HepG2 (cell line): ENCODE results near the gene ARHGAP10. TPM values are rescaled to one million over a fixed set of nuclear protein-coding genes. Genes with fewer than 3 reads are reported as not detected.

ENCODE experiments used
- ATAC-seq: fragments of 200-7000 bp; cut with Tn5 transposase; 3 replicates; pipeline ENCODE4 v1.9.1; 2020; ENCODE audit warnings: mild to moderate bottlenecking, moderate library complexity
- BruUV-seq: library from RNA; stranded (reverse); fragments of 400-500 nt; replicated peaks from 2 replicates; lab custom pipeline; 2021; lab: Mats Ljungman, UMichigan
- CTCF ChIA-PET: fragments of 300-600 bp; formaldehyde crosslinking; extraction: SDS; loops from one replicate; lab custom pipeline; 2021; ENCODE audit warnings: low total read pairs, inconsistent platforms, low intra/inter-chr PET ratio; lab: Yijun Ruan, JAX
- POLR2A ChIA-PET: fragments of 350-600 bp; sonication (Branson Sonifier 250); formaldehyde crosslinking; loops from one replicate; lab custom pipeline; 2020; ENCODE audit warnings: antibody characterized with exemption, inconsistent platforms; lab: Yijun Ruan, JAX
- DNase-seq: peaks from one replicate; pipeline ENCODE4 v3.0.0-alpha.2; 2015; ENCODE audit warnings: low spot score
- FAIRE-seq: peaks from 3 replicates; lab custom pipeline; 2011; peaks lifted over from hg19 to GRCh38; lab: Jason Lieb, UNC
- H2AFZ ChIP-seq: one replicate; pipeline ENCODE4 v1.6.1; 2011; ENCODE audit warnings: low read length, inconsistent platforms
- H3K27ac ChIP-seq: fragments of 300-600 bp; 3 replicates; pipeline ENCODE4 v1.8.0; 2011; ENCODE audit warnings: mixed run types, mild to moderate bottlenecking, mixed read lengths, low read length, inconsistent platforms; ENCODE audit not compliant: insufficient read depth; ENCODE audit errors: extremely low read length
- H3K27me3 ChIP-seq, 2 experiments: fragments of 200-600 bp in 1 of 2; 2 replicates in 1 of 2; 3 replicates in 1 of 2; pipeline versions ENCODE4 v1.6.0 to v1.8.0; 2011; ENCODE audit warnings: low read length in 2 of 2, mild to moderate bottlenecking in 2 of 2, moderate library complexity in 2 of 2, inconsistent platforms in 1 of 2; ENCODE audit not compliant: insufficient read depth in 2 of 2, control insufficient read depth in 1 of 2
- H3K36me3 ChIP-seq, 2 experiments: fragments of 200-600 bp in 1 of 2; replicated peaks in 1 of 2; 2 replicates in 1 of 2; 3 replicates in 1 of 2; pipeline versions ENCODE4 v1.5.1 to v1.8.0; 2011; ENCODE audit warnings: low read length in 2 of 2, inconsistent platforms in 1 of 2; ENCODE audit not compliant: insufficient read depth in 2 of 2, control insufficient read depth in 1 of 2
- H3K4me1 ChIP-seq: 2 replicates; pipeline ENCODE4 v1.5.1; 2012; ENCODE audit warnings: low read length, inconsistent platforms; ENCODE audit not compliant: insufficient read depth
- H3K4me2 ChIP-seq: 2 replicates; pipeline ENCODE4 v1.6.0; 2011; ENCODE audit warnings: low read depth, low read length, inconsistent platforms
- H3K4me3 ChIP-seq, 3 experiments: fragments of 200-600 bp in 1 of 3; sonication (generic), shearing (Covaris generic) in 1 of 3; replicated peaks in 1 of 3; 2 replicates each; pipeline ENCODE4 v1.5.1; 2011 to 2016; ENCODE audit warnings: low read length in 3 of 3, inconsistent platforms in 2 of 3, low read depth in 2 of 3, mild to moderate bottlenecking in 2 of 3, control low read depth in 1 of 3, mixed read lengths in 1 of 3; ENCODE audit not compliant: insufficient read depth in 1 of 3
- H3K79me2 ChIP-seq: one replicate; pipeline ENCODE4 v1.6.1; 2011; ENCODE audit warnings: low read length, inconsistent platforms; ENCODE audit not compliant: insufficient read depth
- H3K9ac ChIP-seq: 2 replicates; pipeline ENCODE4 v1.6.0; 2011; ENCODE audit warnings: mild to moderate bottlenecking, low read depth, low read length, inconsistent platforms; ENCODE audit not compliant: insufficient read depth
- H3K9me3 ChIP-seq: 2 replicates; pipeline ENCODE4 v1.5.1; 2012; ENCODE audit warnings: mild to moderate bottlenecking, low read length
- H4K20me1 ChIP-seq: 2 replicates; pipeline ENCODE4 v1.6.0; 2011; ENCODE audit warnings: inconsistent platforms, mild to moderate bottlenecking, low read length, moderate library complexity; ENCODE audit not compliant: insufficient read depth
- ATAD3A ChIP-seq: sonication (generic); formaldehyde crosslinking; IDR thresholded peaks from 2 replicates; pipeline ENCODE4 v1.4.0; 2020; ENCODE audit warnings: missing genetic modification reagents
- BCL3 ChIP-seq: sonication (generic); formaldehyde crosslinking; IDR thresholded peaks from 2 replicates; pipeline ENCODE4 v1.5.1; 2020; ENCODE audit warnings: mild to moderate bottlenecking, missing genetic modification reagents, moderate library complexity
- ELF3 ChIP-seq: IDR thresholded peaks from 2 replicates; pipeline ENCODE4 v1.6.1; 2016; ENCODE audit warnings: missing genetic modification reagents, missing compliant biosample characterization
- FOXA3 ChIP-seq: IDR thresholded peaks from 2 replicates; pipeline ENCODE4 v1.6.1; 2016; ENCODE audit warnings: missing genetic modification reagents, missing compliant biosample characterization
- HDAC1 ChIP-seq: sonication (generic); formaldehyde crosslinking; IDR thresholded peaks from 2 replicates; pipeline ENCODE4 v1.5.1; 2020; ENCODE audit warnings: mild to moderate bottlenecking, missing genetic modification reagents
- HNRNPLL ChIP-seq: fragments of 200-400 bp; formaldehyde crosslinking; IDR thresholded peaks from 2 replicates; pipeline ENCODE4 v1.6.1; 2017; ENCODE audit warnings: mild to moderate bottlenecking, low read depth, low read length; ENCODE audit not compliant: poor library complexity, severe bottlenecking
- KLF16 ChIP-seq, 2 experiments: sonication (generic) in 1 of 2; formaldehyde crosslinking in 1 of 2; IDR thresholded peaks; 2 replicates each; pipeline versions ENCODE4 v1.6.1 to v1.8.0; 2016 to 2023; ENCODE audit warnings: missing genetic modification reagents in 2 of 2, missing compliant biosample characterization in 1 of 2
- LRRFIP1 ChIP-seq: sonication (generic); formaldehyde crosslinking; conservative IDR thresholded peaks from 2 replicates; pipeline ENCODE4 v1.4.0; 2020; ENCODE audit warnings: missing genetic modification reagents
- MAFK ChIP-seq, 2 experiments: IDR thresholded peaks in 1 of 2; conservative IDR thresholded peaks in 1 of 2; 2 replicates each; pipeline ENCODE4 v1.6.1; 2011; ENCODE audit warnings: improper control_type of control experiment in 2 of 2, low read length in 2 of 2
- NCOA5 ChIP-seq: sonication (generic); formaldehyde crosslinking; IDR thresholded peaks from 2 replicates; pipeline ENCODE4 v1.4.0; 2020; ENCODE audit warnings: missing genetic modification reagents
- NFRKB ChIP-seq: fragments of 450-650 bp; IDR thresholded peaks from 2 replicates; pipeline ENCODE4 v1.6.1; 2017
- NRL ChIP-seq: sonication (generic); formaldehyde crosslinking; IDR thresholded peaks from 2 replicates; pipeline ENCODE4 v1.5.0; 2020; ENCODE audit warnings: missing genetic modification reagents, mild to moderate bottlenecking, moderate library complexity, borderline replicate concordance
- ONECUT2 ChIP-seq: sonication (generic); formaldehyde crosslinking; IDR thresholded peaks from 2 replicates; pipeline ENCODE4 v1.4.0; 2020; ENCODE audit warnings: missing genetic modification reagents
- RNF219 ChIP-seq: sonication (generic); formaldehyde crosslinking; IDR thresholded peaks from 2 replicates; pipeline ENCODE4 v1.5.0; 2020; ENCODE audit warnings: mild to moderate bottlenecking, missing genetic modification reagents
- SMARCE1 ChIP-seq: fragments of 450-650 bp; IDR thresholded peaks from 2 replicates; pipeline ENCODE4 v1.6.1; 2017; ENCODE audit warnings: borderline replicate concordance
- ZBTB1 ChIP-seq: sonication (generic); formaldehyde crosslinking; IDR thresholded peaks from 2 replicates; pipeline ENCODE4 v1.4.0; 2020; ENCODE audit warnings: missing genetic modification reagents, borderline replicate concordance
- ZNF263 ChIP-seq: sonication (generic); formaldehyde crosslinking; IDR thresholded peaks from 2 replicates; pipeline ENCODE4 v1.4.0; 2020; ENCODE audit warnings: missing genetic modification reagents
- ZNF326 ChIP-seq: sonication (generic); formaldehyde crosslinking; IDR thresholded peaks from 2 replicates; pipeline ENCODE4 v1.4.0; 2020; ENCODE audit warnings: missing genetic modification reagents, borderline replicate concordance
- ZNF746 ChIP-seq: sonication (generic); formaldehyde crosslinking; IDR thresholded peaks from 2 replicates; pipeline ENCODE4 v1.8.0; 2022; ENCODE audit warnings: mild to moderate bottlenecking, missing genetic modification reagents
- ZSCAN29 ChIP-seq: sonication (generic); formaldehyde crosslinking; conservative IDR thresholded peaks from 2 replicates; pipeline ENCODE4 v1.4.0; 2020; ENCODE audit warnings: mild to moderate bottlenecking, missing genetic modification reagents
- WGBS: methylation state at CpG from one replicate; pipeline ENCODE4 v1.1.6; 2017; ENCODE audit warnings: low lambda C conversion rate; 5-methylcytosine and 5-hydroxymethylcytosine counted together
- in situ Hi-C: cut with HindIII; loops from 2 replicates; pipeline ENCODE4 v1.10.0; 2017; ENCODE audit warnings: low pct_unique_long_range_greater_than_20kb; ENCODE audit not compliant: extremely low pct_ligation_motif_present
- intact Hi-C: fragments of 100-400 bp; cut with micrococcal nuclease; formaldehyde crosslinking; loops from one replicate; pipeline ENCODE4 v1.10.0; 2022; ENCODE audit not compliant: unreplicated experiment
- polyA plus RNA-seq, 8 experiments: library from polyadenylated mRNA; depleted of rRNA in 3 of 8; stranded (reverse) in 7 of 8; unstranded in 1 of 8; fragments of >200 nt; fragmentation: Illumina TruSeq in 4 of 8; extraction: Trizol in 4 of 8; gene quantifications; 2 replicates each; pipeline versions ENCODE4 v1.2.1 to v1.2.3, GENCODE V29; 2011 to 2016; ENCODE audit warnings: low read depth in 4 of 8, missing spikeins in 1 of 8, mixed read lengths in 1 of 8; ENCODE audit not compliant: insufficient read depth in 1 of 8
- total RNA-seq, 5 experiments: library from RNA; depleted of rRNA; stranded (reverse); fragments of >200 nt; fragmentation: Illumina TruSeq; extraction: Trizol; gene quantifications; 2 replicates each; pipeline ENCODE4 v1.2.3, GENCODE V29; 2016; ENCODE audit warnings: low read depth in 1 of 5

ARHGAP10 gene
- total and polyA plus RNA-seq, 2 of the 13 experiments (the other 11 are each of a cell fraction or from before 2014, with no cell fraction given) = 0.45 to 1.6 TPM

GRCh38 chr4:147736458-147736857, 4.6 kb downstream of the ARHGAP10 start (continued):
- no peak for TF ChIP-seq LRRFIP1 (CRISPR knock-in tag)
- no peak for TF ChIP-seq ATAD3A (CRISPR knock-in tag)
- TF ChIP-seq ZNF263 (CRISPR knock-in tag) = no peak
- TF ChIP-seq HDAC1 (CRISPR knock-in tag) = no peak
- TF ChIP-seq FOXA3 (CRISPR knock-in tag) = no peak
- no peak for TF ChIP-seq ONECUT2 (CRISPR knock-in tag)
- no peak for TF ChIP-seq ZBTB1
- no peak for TF ChIP-seq MAFK (conservative IDR thresholded peaks at IDR 0.05 in 1 of 2, IDR thresholded peaks at IDR 0.05 in 1 of 2; ENCODE audit: low read length in 2 of 2)
- no peak for TF ChIP-seq NFRKB
- no peak for TF ChIP-seq ZSCAN29 (CRISPR knock-in tag)
- TF ChIP-seq ZNF746 (CRISPR knock-in tag) = no peak
- no peak for TF ChIP-seq SMARCE1
- TF ChIP-seq HNRNPLL = no peak

- Histone ChIP-seq H3K9me3 (no peaks in the 10 kb centered on the region), H3K9ac (no peak overlapping the region), H3K79me2 (no peaks in the 10 kb centered on the region), H3K4me1 (peaks cover 11% of the 10 kb centered on the region), H3K36me3 (no peaks in the 10 kb centered on the region), H3K27me3 (peaks cover 0 to 17% of the 10 kb centered on the region in 2 experiments; a peak in 3 of 5 replicates), H3K27ac (no peak overlapping the region), H4K20me1 (no peaks in the 10 kb centered on the region), H2AFZ (no peak overlapping the region), H3K4me2 (no peak overlapping the region), H3K4me3 (no peak overlapping the region)
- no peak for DNase-seq
- WGBS = 66% methylated on average over 1 of the region's 2 CpGs
- in situ Hi-C loops = no loop called here
- intact Hi-C loops = no loop called here
- POLR2A ChIA-PET = no interaction called here
- BruUV-seq = no TSS peak
- no peak for ATAC-seq
- CTCF ChIA-PET = no interaction called here
- no peak for FAIRE-seq
- no peak for TF ChIP-seq KLF16 (CRISPR knock-in tag; IDR thresholded peaks at IDR 0.05)
- TF ChIP-seq BCL3 (CRISPR knock-in tag) = no peak
- no peak for TF ChIP-seq ZNF326 (CRISPR knock-in tag)
- TF ChIP-seq RNF219 = no peak
- TF ChIP-seq NRL (CRISPR knock-in tag) = no peak
- no peak for TF ChIP-seq NCOA5 (CRISPR knock-in tag)
- no peak for TF ChIP-seq ELF3 (CRISPR knock-in tag)
Observed at GRCh38 chr4:147737623-147738022, 5.7 kb downstream of the ARHGAP10 start.
